IMR-90 (cell line): ENCODE data around the gene FTSJ3. TPM values are rescaled to one million over a fixed set of nuclear protein-coding genes. Genes with fewer than 3 reads are reported as not detected.

Experiments
- ATAC-seq: fragments of 200-7000 bp; cut with Tn5 transposase; 2 replicates; pipeline ENCODE4 v1.9.1; 2020; ENCODE audit warnings: low read depth, mild to moderate bottlenecking, moderate library complexity
- BruUV-seq: library from RNA; stranded (reverse); fragments of 400-500 nt; replicated peaks from 2 replicates; lab custom pipeline; 2021; lab: Mats Ljungman, UMichigan
- CTCF ChIA-PET: fragments of 300-600 bp; formaldehyde crosslinking; extraction: SDS; loops from one replicate; lab custom pipeline; 2021; ENCODE audit warnings: antibody characterized with exemption; lab: Yijun Ruan, JAX
- POLR2A ChIA-PET: fragments of 300-600 bp; sonication (Branson Sonifier 250); formaldehyde crosslinking; loops from one replicate; lab custom pipeline; 2022; ENCODE audit warnings: antibody characterized with exemption; ENCODE audit not compliant: unreplicated experiment; lab: Charles Lee
- DNase-seq: peaks from one replicate; pipeline ENCODE4 v3.0.0; 2013
- H2AFZ ChIP-seq: replicated peaks from 2 replicates; pipeline ENCODE3; 2013; ENCODE audit warnings: low read length, mild to moderate bottlenecking; ENCODE audit not compliant: poor library complexity
- H2AK5ac ChIP-seq: 2 replicates; pipeline ENCODE4 v1.6.1; 2013; ENCODE audit warnings: low read depth, low read length, inconsistent platforms
- H2AK9ac ChIP-seq: replicated peaks from 2 replicates; pipeline ENCODE3; 2013; ENCODE audit warnings: mild to moderate bottlenecking, low read depth, low read length, moderate library complexity; ENCODE audit not compliant: poor library complexity
- H2BK120ac ChIP-seq: 2 replicates; pipeline ENCODE4 v1.6.1; 2013; ENCODE audit warnings: low read depth, low read length, inconsistent platforms
- H2BK15ac ChIP-seq: 3 replicates; pipeline ENCODE4 v1.6.1; 2013; ENCODE audit warnings: low read depth, low read length, inconsistent platforms
- H2BK20ac ChIP-seq: 2 replicates; pipeline ENCODE4 v1.6.1; 2013; ENCODE audit warnings: low read depth, mild to moderate bottlenecking, inconsistent platforms, low read length, moderate library complexity
- H2BK5ac ChIP-seq: 2 replicates; pipeline ENCODE4 v1.6.1; 2013; ENCODE audit warnings: mild to moderate bottlenecking, low read depth, low read length, inconsistent platforms; ENCODE audit not compliant: poor library complexity, severe bottlenecking
- H3K14ac ChIP-seq: replicated peaks from 2 replicates; pipeline ENCODE4 v1.6.1; 2013; ENCODE audit warnings: low read depth, low read length, inconsistent platforms
- H3K18ac ChIP-seq: 2 replicates; pipeline ENCODE4 v1.6.1; 2013; ENCODE audit warnings: low read depth, low read length, control low read depth
- H3K23ac ChIP-seq: 2 replicates; pipeline ENCODE4 v1.6.1; 2013; ENCODE audit warnings: low read depth, low read length, inconsistent platforms
- H3K27ac ChIP-seq: 2 replicates; pipeline ENCODE4 v1.5.1; 2013; ENCODE audit warnings: mild to moderate bottlenecking, control low read depth, low read length; ENCODE audit not compliant: insufficient read depth
- H3K27me3 ChIP-seq: 2 replicates; pipeline ENCODE4 v1.6.1; 2013; ENCODE audit warnings: low read length; ENCODE audit not compliant: control insufficient read depth, insufficient read depth
- H3K36me3 ChIP-seq: 2 replicates; pipeline ENCODE4 v1.6.1; 2013; ENCODE audit warnings: low read length, mixed read lengths; ENCODE audit not compliant: control insufficient read depth, insufficient read depth
- H3K4ac ChIP-seq: 2 replicates; pipeline ENCODE4 v1.6.1; 2013; ENCODE audit warnings: low read depth, low read length, inconsistent platforms
- H3K4me1 ChIP-seq: 2 replicates; pipeline ENCODE4 v1.6.1; 2013; ENCODE audit warnings: low read length, mixed read lengths; ENCODE audit not compliant: control insufficient read depth, insufficient read depth
- H3K4me2 ChIP-seq: 2 replicates; pipeline ENCODE4 v1.6.1; 2013; ENCODE audit warnings: low read depth, mild to moderate bottlenecking, control low read depth, low read length, moderate library complexity
- H3K4me3 ChIP-seq: 2 replicates; pipeline ENCODE4 v1.5.1; 2013; ENCODE audit warnings: low read depth, mild to moderate bottlenecking, control low read depth, low read length, moderate library complexity; ENCODE audit not compliant: insufficient read depth
- H3K56ac ChIP-seq: 2 replicates; pipeline ENCODE4 v1.6.1; 2013; ENCODE audit warnings: low read length, inconsistent platforms; ENCODE audit not compliant: insufficient read depth; ENCODE audit errors: extremely low read depth
- H3K79me1 ChIP-seq, 2 experiments: 2 replicates each; pipeline ENCODE4 v1.6.1; 2013; ENCODE audit warnings: low read length in 2 of 2, inconsistent platforms in 1 of 2, low read depth in 1 of 2
- H3K9ac ChIP-seq: 2 replicates; pipeline ENCODE4 v1.6.1; 2013; ENCODE audit warnings: low read depth, low read length, control low read depth
- H3K9me1 ChIP-seq: 2 replicates; pipeline ENCODE4 v1.6.1; 2013; ENCODE audit warnings: low read length, inconsistent platforms; ENCODE audit not compliant: insufficient read depth
- H3K9me3 ChIP-seq: 2 replicates; pipeline ENCODE4 v1.6.1; 2013; ENCODE audit warnings: low read length; ENCODE audit not compliant: control insufficient read depth, insufficient read depth
- H4K20me1 ChIP-seq: 2 replicates; pipeline ENCODE4 v1.6.1; 2013; ENCODE audit warnings: low read length, inconsistent platforms; ENCODE audit not compliant: insufficient read depth
- H4K5ac ChIP-seq: 2 replicates; pipeline ENCODE4 v1.6.1; 2013; ENCODE audit warnings: mild to moderate bottlenecking, low read depth, low read length, control low read depth
- H4K8ac ChIP-seq, 2 experiments: 2 replicates each; pipeline ENCODE4 v1.6.1; 2013; ENCODE audit warnings: low read depth in 2 of 2, low read length in 2 of 2, control low read depth in 1 of 2, inconsistent platforms in 1 of 2
- H4K91ac ChIP-seq: 2 replicates; pipeline ENCODE4 v1.6.1; 2013; ENCODE audit warnings: low read depth, low read length, inconsistent platforms; ENCODE audit not compliant: insufficient read depth
- BHLHE40 ChIP-seq: fragments of 150-350 bp; IDR thresholded peaks from 2 replicates; pipeline ENCODE4 v1.6.1; 2016; ENCODE audit warnings: mild to moderate bottlenecking, low read depth, low read length
- POLR2A ChIP-seq: IDR thresholded peaks from 2 replicates; pipeline ENCODE4 v1.6.1; 2012; ENCODE audit warnings: mild to moderate bottlenecking, low read depth, low read length
- WGBS, 2 experiments: methylation state at CpG; one replicate each; pipeline versions ENCODE4 v1.1.5 to v1.1.7; 2013; ENCODE audit warnings: missing lambda C conversion rate in 2 of 2; ENCODE audit not compliant: insufficient read length in 1 of 2; ENCODE audit errors: extremely low coverage in 2 of 2; 5-methylcytosine and 5-hydroxymethylcytosine counted together
- dilution Hi-C: fragments of 300-500 bp; cut with HindIII; formaldehyde crosslinking; loops from one replicate; pipeline ENCODE4 v1.14.3; 2018; ENCODE audit warnings: low sequenced_read_pairs; ENCODE audit not compliant: unreplicated experiment
- in situ Hi-C: fragments of 300-500 bp; cut with MboI; formaldehyde crosslinking; loops from 3 replicates; pipeline ENCODE4 v1.14.3; 2019; ENCODE audit warnings: low sequenced_read_pairs, inconsistent platforms, mixed read lengths
- intact Hi-C: fragments of 100-400 bp; cut with micrococcal nuclease; formaldehyde crosslinking; loops from 2 replicates; pipeline ENCODE4 v1.10.0; 2022
- polyA plus RNA-seq, 3 experiments: library from polyadenylated mRNA; depleted of rRNA; stranded (reverse); fragments of >200 nt; gene quantifications; 2 replicates each; pipeline ENCODE4 v1.2.3, GENCODE V29; 2012; ENCODE audit warnings: low replicate concordance in 1 of 3
- total RNA-seq: library from RNA; depleted of rRNA; stranded (reverse); fragments of >200 nt; gene quantifications from 2 replicates; pipeline ENCODE4 v1.2.3, GENCODE V29; 2012

Gene FTSJ3
- total and polyA plus RNA-seq, 2 of the 4 experiments (the other 2 are of a cell fraction), result 51.3 to 68.1 TPM

DNA sequence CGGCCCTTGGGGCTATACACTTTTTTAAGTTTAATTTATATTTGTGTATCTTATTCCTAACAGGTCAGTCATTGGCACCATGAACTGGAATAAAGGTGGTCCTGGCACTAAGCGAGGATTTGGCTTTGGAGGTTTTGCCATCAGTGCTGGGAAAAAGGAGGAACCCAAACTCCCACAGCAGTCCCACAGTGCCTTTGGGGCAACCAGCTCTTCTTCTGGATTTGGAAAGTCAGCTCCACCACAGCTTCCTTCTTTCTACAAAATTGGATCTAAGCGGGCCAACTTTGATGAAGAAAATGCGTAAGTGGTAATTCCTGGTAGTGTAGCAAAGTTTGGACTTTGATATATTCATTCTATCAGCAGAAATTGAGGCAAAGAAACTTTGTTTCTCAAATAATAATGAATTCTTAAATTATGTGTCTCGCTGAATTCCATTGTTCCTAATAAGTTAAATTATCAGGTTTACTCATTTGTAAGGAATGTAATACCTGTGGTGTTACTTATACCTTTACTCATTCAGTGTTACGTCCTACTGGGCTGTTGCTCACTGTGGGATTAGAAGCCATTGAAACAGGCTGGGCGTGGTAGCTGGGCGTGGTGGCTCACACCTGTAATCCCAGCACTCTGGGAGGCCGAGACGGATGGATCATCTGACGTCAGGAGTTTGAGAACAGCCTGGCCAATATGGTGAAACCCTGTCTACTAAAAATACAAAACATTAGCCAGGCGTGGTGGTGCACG is 40.3 kb downstream of the FTSJ3 start:
- no peak for ATAC-seq
- H3K56ac ChIP-seq, result no peak overlapping the region
- ChIA-PET CTCF (no interaction called here), POLR2A (no interaction called here)
- dilution Hi-C loops (no loop called here), intact Hi-C loops (no loop called here), in situ Hi-C loops (no loop called here)
- H2BK20ac ChIP-seq, result no peak overlapping the region
- H3K4me3 ChIP-seq, result no peak overlapping the region
- no peak overlapping the region for H3K27ac ChIP-seq
- no peak overlapping the region for H2BK15ac ChIP-seq
- 100% methylated on average over 1 of the region's 13 CpGs; no CpG with 5 or more reads in 1 of the 2 experiments for WGBS, 2 experiments
- no peak for DNase-seq
- H2AFZ ChIP-seq, result no peak overlapping the region
- no peaks in the 10 kb centered on the region for H3K27me3 ChIP-seq
- no peaks in the 10 kb centered on the region for H3K9me3 ChIP-seq
- BruUV-seq, result no TSS peak
- TF ChIP-seq BHLHE40, result no peak
- no peak for TF ChIP-seq POLR2A
- H2BK5ac ChIP-seq, result no peak overlapping the region
- H3K9ac ChIP-seq, result no peak overlapping the region
- no peak overlapping the region for H4K8ac ChIP-seq
- H3K36me3 ChIP-seq, result peaks cover 40% of the 10 kb centered on the region
- H3K23ac ChIP-seq, result no peak overlapping the region
- no peak overlapping the region for H3K4me2 ChIP-seq
- H3K14ac ChIP-seq, result no peak overlapping the region
- no peak overlapping the region for H2BK120ac ChIP-seq
- no peak overlapping the region for H4K91ac ChIP-seq
- peaks cover 16 to 66% of the 10 kb centered on the region in 2 experiments; a peak in 3 of 4 replicates for H3K79me1 ChIP-seq
- H4K20me1 ChIP-seq, result peaks cover 79% of the 10 kb centered on the region
- peaks cover 12% of the 10 kb centered on the region for H3K9me1 ChIP-seq
- H3K4ac ChIP-seq, result no peak overlapping the region
- peaks cover 6% of the 10 kb centered on the region; the same call in 1 of the 2 replicates for H3K4me1 ChIP-seq
- H3K18ac ChIP-seq, result no peak overlapping the region
- H4K5ac ChIP-seq, result no peak overlapping the region
- H2AK5ac ChIP-seq, result no peak overlapping the region
- H2AK9ac ChIP-seq, result no peak overlapping the region
